GM15510 (cell line): ENCODE results near the gene HSBP1.

ENCODE experiments used
- POLR2A ChIP-seq: IDR thresholded peaks from 3 replicates; pipeline ENCODE4 v1.6.1; 2011; ENCODE audit warnings: borderline replicate concordance; ENCODE audit not compliant: insufficient read length; ENCODE audit errors: extremely low read depth

HSBP1 gene

DNA sequence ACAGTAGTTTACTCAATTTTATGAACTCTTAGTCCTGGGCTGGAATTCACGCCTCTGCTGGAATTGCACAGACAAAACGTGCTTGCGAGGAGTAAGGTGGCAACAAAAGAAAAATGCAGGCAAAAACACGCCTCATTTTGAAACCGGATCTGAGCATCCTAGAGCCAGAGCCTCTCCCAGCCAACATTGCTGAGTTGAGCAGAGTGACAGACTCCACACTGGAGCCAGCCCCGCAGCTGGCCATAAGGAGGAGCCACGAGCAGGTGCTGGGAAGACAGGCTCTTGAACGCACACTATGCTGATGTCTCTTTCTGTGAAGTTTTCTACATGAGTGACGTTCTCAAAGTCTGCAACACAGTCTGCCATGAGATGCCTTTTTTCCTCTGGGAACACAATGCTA is 14.6 kb upstream of the HSBP1 start:
- TF ChIP-seq POLR2A = no peak

- TF ChIP-seq POLR2A = no peak
These were observed 12.8 kb upstream of the HSBP1 start for GRCh38 chr16:83794860-83795554.

- TF ChIP-seq POLR2A = no peak
These were observed 10.8 kb upstream of the HSBP1 start for GRCh38 chr16:83797013-83797412.

- TF ChIP-seq POLR2A = no peak
These were observed 8.4 kb upstream of the HSBP1 start for GRCh38 chr16:83799336-83799735.

DNA sequence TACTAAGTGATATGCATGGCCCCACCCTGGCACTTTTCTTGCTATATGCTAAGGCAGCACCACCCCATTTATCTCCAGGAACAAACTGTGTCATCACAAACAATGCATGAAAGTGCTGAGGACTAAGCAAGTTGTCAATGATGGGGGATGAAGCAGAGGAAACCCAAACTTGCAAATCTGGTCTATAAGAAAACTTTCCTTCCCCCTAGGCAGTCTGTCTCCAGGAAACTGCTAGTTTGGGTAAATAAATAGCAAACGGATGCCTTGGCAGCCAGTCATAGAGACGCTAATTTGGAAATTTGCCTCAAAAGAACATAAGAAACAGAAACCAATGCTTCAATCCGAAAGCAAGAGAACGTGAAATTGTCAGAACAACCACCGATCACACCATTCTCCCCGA is 5.6 kb upstream of the HSBP1 start:
- TF ChIP-seq POLR2A = no peak

GRCh38 chr16:83802554-83803205 is 5.1 kb upstream of the HSBP1 start:
- no peak for TF ChIP-seq POLR2A

DNA sequence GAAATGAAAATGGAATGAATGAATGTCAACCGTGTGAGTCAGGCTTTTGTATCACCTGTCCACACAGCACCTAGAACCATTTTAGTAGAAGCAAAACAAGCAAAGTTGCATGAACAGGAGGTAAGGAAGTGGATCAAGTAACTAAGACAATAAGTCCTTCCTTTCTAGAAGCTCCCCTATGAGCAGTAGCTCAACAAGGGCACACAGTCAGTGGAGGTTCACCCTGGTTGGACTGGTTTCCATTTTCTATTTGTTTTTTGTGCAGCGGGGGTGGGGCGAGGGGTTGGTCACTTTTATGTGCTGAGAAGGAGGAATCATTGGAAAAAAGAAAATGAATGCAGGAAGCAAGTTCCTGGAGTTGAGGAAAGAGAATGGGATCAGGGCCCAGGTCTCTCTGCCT is 4.0 kb upstream of the HSBP1 start:
- TF ChIP-seq POLR2A = no peak

DNA sequence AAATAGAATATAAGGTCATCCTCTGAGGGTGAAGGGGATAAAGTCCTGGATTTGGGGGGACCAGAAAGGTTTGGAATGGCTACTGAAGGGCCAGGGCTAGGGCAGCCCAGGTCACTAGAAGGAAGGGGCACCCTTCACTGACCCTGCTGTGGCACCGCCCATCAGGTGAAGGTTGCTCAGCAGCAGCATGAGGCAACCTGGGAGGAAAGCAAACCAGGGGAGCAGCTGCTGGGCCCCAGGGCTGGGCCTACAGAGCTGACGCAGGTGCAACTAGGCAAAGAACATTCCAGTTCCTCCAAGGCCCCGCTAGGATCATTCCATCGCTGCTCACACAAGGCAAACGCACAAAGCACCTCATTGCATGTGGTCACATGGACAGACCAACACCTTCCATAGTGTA is 3.4 kb upstream of the HSBP1 start:
- TF ChIP-seq POLR2A = no peak

GRCh38 chr16:83806036-83806435 is 1.7 kb upstream of the HSBP1 start:
- TF ChIP-seq POLR2A = no peak

GRCh38 chr16:83806731-83807130 is 1.0 kb upstream of the HSBP1 start:
- TF ChIP-seq POLR2A = no peak

GRCh38 chr16:83807327-83807709 is 460 bp upstream of the HSBP1 start:
- TF ChIP-seq POLR2A = no peak

GRCh38 chr16:83808573-83809014 is 816 bp downstream of the HSBP1 start:
- no peak for TF ChIP-seq POLR2A

DNA sequence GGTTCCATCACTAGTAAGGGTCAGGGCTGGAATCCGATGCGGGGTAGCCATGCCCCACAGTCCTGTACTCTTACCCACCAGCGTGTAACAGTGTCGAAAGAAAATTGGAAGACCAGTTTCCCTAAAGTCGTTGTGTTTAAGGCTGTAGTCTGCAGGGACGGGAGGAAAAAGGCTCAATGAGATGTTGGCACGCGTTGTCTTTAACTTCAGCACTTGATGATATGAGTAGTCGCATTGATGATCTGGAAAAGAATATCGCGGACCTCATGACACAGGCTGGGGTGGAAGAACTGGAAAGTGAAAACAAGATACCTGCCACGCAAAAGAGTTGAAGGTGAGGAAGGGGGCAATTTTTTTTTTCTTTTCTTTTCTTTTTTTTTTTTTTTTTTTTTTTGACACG is 1.3 kb downstream of the HSBP1 start:
- no peak for TF ChIP-seq POLR2A

GRCh38 chr16:83810901-83811300 is 3.1 kb downstream of the HSBP1 start:
- TF ChIP-seq POLR2A = no peak

DNA sequence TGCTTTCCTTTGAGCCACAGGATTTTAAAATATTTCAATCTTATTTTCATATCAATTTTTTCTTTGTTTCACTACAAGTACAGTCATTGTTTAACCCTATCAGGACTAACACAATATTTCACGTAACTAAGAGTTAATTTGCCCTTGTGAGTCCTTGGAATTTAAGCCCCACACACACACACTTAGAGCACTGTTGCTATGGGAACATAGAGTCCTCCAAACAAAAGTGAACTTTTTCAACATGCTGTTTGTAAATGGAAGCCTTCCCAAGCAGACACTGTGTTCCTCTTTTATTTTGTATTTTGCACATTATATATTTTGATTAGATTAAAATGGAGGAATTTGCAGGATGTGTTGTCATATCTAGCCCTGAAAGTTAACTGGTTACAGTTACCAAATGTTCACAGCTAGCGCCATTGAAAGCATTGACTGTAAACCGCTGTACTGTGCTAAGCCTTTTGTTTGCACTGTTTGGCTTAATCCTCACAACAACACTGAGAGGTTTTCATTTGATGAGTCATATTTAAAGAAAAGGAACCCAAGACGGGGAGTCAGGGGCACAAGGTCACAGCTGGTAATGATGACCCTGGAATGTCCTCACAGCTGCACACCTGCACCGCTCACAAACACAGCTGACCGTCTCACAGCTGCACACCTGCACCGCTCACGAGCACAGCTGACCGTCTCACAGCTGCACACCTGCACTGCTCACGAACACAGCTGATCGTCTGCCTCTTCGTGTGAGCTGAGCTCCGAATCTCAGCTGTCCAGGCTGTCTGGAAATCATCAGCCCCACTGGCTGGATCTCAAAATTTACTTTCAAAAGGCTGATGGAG is 6.3 kb downstream of the HSBP1 start:
- TF ChIP-seq POLR2A = no peak

- TF ChIP-seq POLR2A = no peak
These were observed 6.8 kb downstream of the HSBP1 start for GRCh38 chr16:83814659-83814985.
